Lower leg skin (tissue), 3 donors: ENCODE results near the gene RGMA.

Experiments used
- CTCF ChIP-seq, 3 donors: fragments of 450-650 bp; IDR thresholded peaks; one replicate each; pipeline ENCODE4 v1.5.1; 2016; ENCODE audit warnings: antibody characterized with exemption in 3 of 3, mild to moderate bottlenecking in 3 of 3, moderate library complexity in 2 of 3
- POLR2A ChIP-seq, 2 donors: fragments of 450-650 bp; IDR thresholded peaks; one replicate each; pipeline ENCODE4 v1.6.1; 2016 to 2017; ENCODE audit warnings: antibody characterized with exemption in 2 of 2, mild to moderate bottlenecking in 1 of 2, moderate library complexity in 1 of 2

DNA sequence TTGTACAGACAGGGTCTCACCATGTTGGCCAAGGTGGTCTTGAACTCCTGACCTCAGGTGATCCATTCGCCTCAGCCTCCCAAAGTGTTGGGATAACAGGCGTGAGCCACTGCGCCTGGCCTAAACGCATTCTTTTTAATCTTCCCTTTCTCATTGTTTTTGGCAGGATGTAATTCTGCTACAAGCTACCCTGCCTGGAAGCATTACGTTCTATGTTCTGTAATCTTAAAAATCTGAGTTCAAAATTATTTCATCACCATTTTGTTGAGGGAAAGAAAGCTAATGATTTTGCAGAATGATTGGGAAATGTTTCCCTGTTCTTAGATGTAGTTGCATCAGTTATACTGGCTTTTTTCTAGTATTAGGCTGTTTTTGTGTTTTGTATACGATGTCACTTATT is 71.5 kb downstream of the RGMA start:
- TF ChIP-seq CTCF (IDR thresholded peaks at IDR 0.05) (no peak), POLR2A (IDR thresholded peaks at IDR 0.05) (no peak)
